Activated B cell treated with CpG ODN at 0.5 μM for 24 hours (primary cell): ENCODE measurements around the gene SLC12A4. TPM values are rescaled to one million over a fixed set of nuclear protein-coding genes. Genes with fewer than 3 reads are reported as not detected.

Experiments used
- ATAC-seq: fragments of 200-7000 bp; cut with Tn5 transposase; one replicate; pipeline ENCODE4 v1.10.0; 2021; ENCODE audit warnings: low read depth, mild to moderate bottlenecking, moderate library complexity
- CTCF ChIA-PET: fragments of 350-600 bp; sonication (Branson Sonifier 250); formaldehyde crosslinking; loops from one replicate; lab custom pipeline; 2021; ENCODE audit warnings: antibody characterized with exemption; lab: Charles Lee
- POLR2A ChIA-PET: fragments of 350-600 bp; sonication (Branson Sonifier 250); formaldehyde crosslinking; loops from one replicate; lab custom pipeline; 2021; ENCODE audit warnings: antibody characterized with exemption; lab: Charles Lee
- DNase-seq: peaks from one replicate; pipeline ENCODE4 v3.0.0; 2022
- H3K27ac Mint-ChIP-seq: one replicate; pipeline ENCODE4 v1.8.0; 2020; ENCODE audit warnings: mixed read lengths
- H3K27me3 Mint-ChIP-seq: one replicate; pipeline ENCODE4 v1.8.0; 2021; ENCODE audit warnings: mixed read lengths
- H3K36me3 Mint-ChIP-seq: one replicate; pipeline ENCODE4 v1.8.0; 2021; ENCODE audit warnings: low read depth, mixed read lengths
- H3K4me1 Mint-ChIP-seq: one replicate; pipeline ENCODE4 v1.8.0; 2021; ENCODE audit warnings: mixed read lengths
- H3K4me3 Mint-ChIP-seq: one replicate; pipeline ENCODE4 v1.8.0; 2020; ENCODE audit warnings: mild to moderate bottlenecking, mixed read lengths
- H3K9me3 Mint-ChIP-seq: one replicate; pipeline ENCODE4 v1.8.0; 2020; ENCODE audit warnings: mixed read lengths
- CTCF ChIP-seq: fragments of 200-600 bp; IDR thresholded peaks from one replicate; pipeline ENCODE4 v1.8.0; 2022; ENCODE audit warnings: antibody characterized with exemption, mild to moderate bottlenecking
- intact Hi-C: fragments of 100-400 bp; cut with micrococcal nuclease; formaldehyde crosslinking; loops from one replicate; pipeline ENCODE4 v1.15.1; 2024
- total RNA-seq: library from RNA; stranded (reverse); gene quantifications from 2 replicates; pipeline ENCODE4 v1.2.3, GENCODE V29; 2022

Gene SLC12A4
- total RNA-seq, 1 donor from 2014 or later, result 37.9 TPM

- peak overlapping the region; percentile 32 for H3K4me3 Mint-ChIP-seq
- H3K4me1 Mint-ChIP-seq, result peaks cover 80% of the 10 kb centered on the region
These were observed 24.3 kb upstream of the SLC12A4 start for GRCh38 chr16:67992661-67993206.

GRCh38 chr16:67990018-67990386 lies 21.6 kb upstream of the SLC12A4 start:
- H3K27me3 Mint-ChIP-seq, result no peaks in the 10 kb centered on the region
- no peak overlapping the region for H3K4me3 Mint-ChIP-seq
- peaks cover 76% of the 10 kb centered on the region for H3K4me1 Mint-ChIP-seq
- intact Hi-C loops, result loop anchor here (5.0 to 10.0 kb wide), 2 partner anchors 323 to 465 kb away; partner anchors contain the start of genes C16orf86, ENKD1 and RIPOR1
- peak overlapping the region; percentile 73 for H3K27ac Mint-ChIP-seq
- POLR2A ChIA-PET, result interaction anchor here (0.5 to 2.9 kb wide), 5 partner anchors 9 to 199 kb away, joined by 3 to 10 read pairs (median 3); partner anchors contain the start of genes DDX28, DPEP2, DUS2 and NFATC3
- DNase-seq (no peak), ATAC-seq (no peak)
- no peaks in the 10 kb centered on the region for H3K9me3 Mint-ChIP-seq
- TF ChIP-seq CTCF, result no peak
- H3K36me3 Mint-ChIP-seq, result peaks cover 8% of the 10 kb centered on the region
- CTCF ChIA-PET, result interaction anchor here (0.9 to 3.7 kb wide), 4 partner anchors 48 to 173 kb away, joined by 3 to 28 read pairs (median 4); no protein-coding TSS in a partner anchor

More at GRCh38 chr16:67992661-67993206, 24.3 kb upstream of the SLC12A4 start:
- CTCF ChIA-PET, result interaction anchor here (1.1 to 3.7 kb wide), 3 partner anchors 13 to 109 kb away, joined by 3 to 28 read pairs (median 4); no protein-coding TSS in a partner anchor
- no peak for TF ChIP-seq CTCF
- no peak for DNase-seq
- no peak for ATAC-seq
- intact Hi-C loops, result loop anchor here (1.0 to 10.0 kb wide), 10 partner anchors 7 to 468 kb away; partner anchors contain the start of genes C16orf86, DDX28, DUS2 and ENKD1
- Mint-ChIP-seq H3K9me3 (no peaks in the 10 kb centered on the region), H3K36me3 (peaks cover 9% of the 10 kb centered on the region), H3K27me3 (no peaks in the 10 kb centered on the region), H3K27ac (peak overlapping the region; percentile 77)
- POLR2A ChIA-PET, result interaction anchor here (0.6 to 4.1 kb wide), 8 partner anchors 13 to 92 kb away, joined by 3 to 26 read pairs (median 8); partner anchors contain the start of genes DDX28, DUS2 and PSMB10

DNA sequence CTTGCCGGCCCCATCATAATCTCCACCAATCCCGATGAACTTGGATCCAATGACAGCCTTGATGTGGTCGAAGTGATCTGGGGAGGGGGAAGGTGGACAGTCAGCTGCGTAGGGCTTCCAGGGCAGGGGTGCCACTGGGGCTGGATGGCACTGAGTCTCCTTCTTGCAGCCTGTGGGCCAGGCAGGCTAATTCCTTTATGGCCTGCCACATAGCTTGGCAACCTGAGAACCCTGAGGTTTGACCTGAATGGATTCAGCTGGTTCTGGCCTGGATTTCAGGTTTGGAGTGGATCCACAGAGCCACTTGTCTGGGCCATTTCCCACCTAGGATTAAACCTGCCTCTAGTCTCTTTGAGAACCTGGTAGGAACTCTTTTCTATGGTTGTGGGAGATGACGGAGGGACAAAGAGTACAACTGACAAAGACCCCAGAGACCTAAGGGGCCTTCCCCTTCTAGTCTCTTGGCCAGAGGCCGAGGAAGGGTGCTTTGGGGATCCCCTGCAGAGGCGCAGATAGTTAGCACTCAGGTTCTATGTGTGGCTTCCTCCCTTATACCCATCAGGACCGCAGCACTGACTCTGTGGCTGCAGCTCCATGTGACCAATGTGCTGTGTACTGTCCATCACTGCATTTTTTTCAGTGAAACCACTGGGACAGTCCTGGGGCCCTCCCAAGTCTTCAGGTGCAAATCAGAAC lies 21.0 kb upstream of the SLC12A4 start:
- Mint-ChIP-seq H3K4me3 (no peak overlapping the region), H3K27me3 (no peaks in the 10 kb centered on the region), H3K4me1 (peaks cover 76% of the 10 kb centered on the region), H3K27ac (peak overlapping the region; percentile 73), H3K36me3 (peaks cover 8% of the 10 kb centered on the region), H3K9me3 (no peaks in the 10 kb centered on the region)
- intact Hi-C loops, result loop anchor here (5.0 to 10.0 kb wide), 2 partner anchors 322 to 465 kb away; partner anchors contain the start of genes C16orf86, ENKD1 and RIPOR1
- ATAC-seq, result peak; percentile 10
- no peak for DNase-seq
- TF ChIP-seq CTCF, result no peak
- POLR2A ChIA-PET, result interaction anchor here (0.5 to 1.3 kb wide), 10 partner anchors 10 to 765 kb away, joined by 3 to 8 read pairs (median 3); partner anchors contain the start of genes DDX28, DPEP2, DUS2 and NFATC3
- CTCF ChIA-PET, result interaction anchor here (1.3 to 3.7 kb wide), 3 partner anchors 48 to 172 kb away, joined by 3 to 28 read pairs (median 4); no protein-coding TSS in a partner anchor

DNA sequence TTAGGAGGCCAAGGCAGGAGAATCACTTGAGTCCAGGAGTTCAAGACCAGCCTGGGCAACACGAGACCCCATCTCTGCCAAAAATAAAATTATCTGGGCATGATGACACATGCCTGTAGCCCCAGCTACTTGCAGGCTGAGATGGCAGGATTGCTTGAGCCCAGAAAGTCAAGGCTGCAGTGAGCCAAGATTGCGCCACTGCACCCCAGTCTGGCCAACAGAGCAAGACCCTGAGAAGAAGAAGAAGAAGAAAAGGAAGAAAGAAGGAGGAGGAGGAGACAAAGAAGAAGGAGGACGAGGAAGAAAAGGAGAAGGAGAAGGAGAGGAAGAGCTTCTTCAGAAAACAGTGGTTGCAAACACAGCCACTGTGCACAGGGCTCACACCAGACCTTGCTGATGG lies 20.2 kb upstream of the SLC12A4 start:
- Mint-ChIP-seq H3K4me1 (peaks cover 79% of the 10 kb centered on the region), H3K27me3 (no peaks in the 10 kb centered on the region), H3K4me3 (no peak overlapping the region), H3K36me3 (peaks cover 8% of the 10 kb centered on the region), H3K27ac (peak overlapping the region; percentile 73), H3K9me3 (no peaks in the 10 kb centered on the region)
- CTCF ChIA-PET, result interaction anchor here (1.3 to 1.5 kb wide), 2 partner anchors 47 to 172 kb away, joined by 3 to 4 read pairs; no protein-coding TSS in a partner anchor
- intact Hi-C loops, result no loop called here
- no peak for TF ChIP-seq CTCF
- ATAC-seq (no peak), DNase-seq (no peak)
- POLR2A ChIA-PET, result interaction anchor here (0.8 to 1.3 kb wide), 6 partner anchors 34 to 97 kb away, joined by 3 to 8 read pairs (median 4); partner anchors contain the start of genes DDX28, DUS2, NFATC3 and PSMB10
